Mesenchymal stem cell (in vitro differentiated cells and primary cell): ENCODE measurements around the gene ARL15.

ENCODE experiments used
- DNase-seq: peaks from one replicate; pipeline ENCODE4 v3.0.0-alpha.2; 2013
- H2AFZ ChIP-seq: one replicate; pipeline ENCODE4 v1.6.1; 2013; ENCODE audit warnings: low read depth, mild to moderate bottlenecking, control low read depth, inconsistent platforms, low read length, moderate library complexity
- H2AK5ac ChIP-seq: 2 replicates; pipeline ENCODE4 v1.6.1; 2013; ENCODE audit warnings: low read length, moderate library complexity, mild to moderate bottlenecking, inconsistent platforms; ENCODE audit not compliant: severe bottlenecking
- H2BK120ac ChIP-seq: one replicate; pipeline ENCODE4 v1.6.1; 2013; ENCODE audit warnings: low read depth, mild to moderate bottlenecking, inconsistent platforms, low read length, moderate library complexity
- H2BK12ac ChIP-seq, 2 experiments: one replicate each; pipeline ENCODE4 v1.6.1; 2013; ENCODE audit warnings: inconsistent platforms in 2 of 2, low read length in 2 of 2, mild to moderate bottlenecking in 2 of 2, moderate library complexity in 2 of 2, control low read depth in 1 of 2
- H2BK15ac ChIP-seq: one replicate; pipeline ENCODE4 v1.6.1; 2013; ENCODE audit warnings: mild to moderate bottlenecking, low read depth, inconsistent platforms; ENCODE audit not compliant: poor library complexity, severe bottlenecking
- H2BK5ac ChIP-seq: 2 replicates; pipeline ENCODE4 v1.6.1; 2013; ENCODE audit warnings: low read depth, mild to moderate bottlenecking, low read length, control low read depth, inconsistent platforms; ENCODE audit not compliant: poor library complexity, severe bottlenecking
- H3K14ac ChIP-seq, 2 experiments: one replicate each; pipeline ENCODE4 v1.6.1; 2013; ENCODE audit warnings: inconsistent platforms in 2 of 2, low read length in 2 of 2, control low read depth in 1 of 2, mild to moderate bottlenecking in 1 of 2, moderate library complexity in 1 of 2
- H3K18ac ChIP-seq, 2 experiments: one replicate each; pipeline ENCODE4 v1.6.1; 2013; ENCODE audit warnings: inconsistent platforms in 2 of 2, low read length in 2 of 2, control low read depth in 1 of 2, low read depth in 1 of 2, mild to moderate bottlenecking in 1 of 2
- H3K23ac ChIP-seq, 2 experiments: one replicate each; pipeline ENCODE4 v1.6.1; 2013; ENCODE audit warnings: inconsistent platforms in 2 of 2, low read length in 2 of 2, mild to moderate bottlenecking in 2 of 2, moderate library complexity in 2 of 2, control low read depth in 1 of 2
- H3K27ac ChIP-seq: 2 replicates; pipeline ENCODE4 v1.5.1; 2013; ENCODE audit warnings: mild to moderate bottlenecking, moderate library complexity, low read length, control low read depth, inconsistent platforms; ENCODE audit not compliant: poor library complexity, severe bottlenecking
- H3K27me3 ChIP-seq, 2 experiments: 2 replicates each; pipeline versions ENCODE4 v1.6.1 to v1.7.0; 2013; ENCODE audit warnings: low read length in 2 of 2, mild to moderate bottlenecking in 2 of 2, moderate library complexity in 2 of 2, control low read depth in 1 of 2, inconsistent platforms in 1 of 2; ENCODE audit not compliant: control insufficient read depth in 1 of 2, insufficient read depth in 1 of 2
- H3K36me3 ChIP-seq, 2 experiments: 2 replicates each; pipeline versions ENCODE4 v1.6.1 to v1.7.0; 2013; ENCODE audit warnings: low read length in 2 of 2, control low read depth in 1 of 2, inconsistent platforms in 1 of 2, low read depth in 1 of 2, mild to moderate bottlenecking in 1 of 2; ENCODE audit not compliant: insufficient read depth in 2 of 2, control insufficient read depth in 1 of 2
- H3K4ac ChIP-seq, 2 experiments: one replicate each; pipeline ENCODE4 v1.6.1; 2013; ENCODE audit warnings: inconsistent platforms in 2 of 2, low read length in 2 of 2, mild to moderate bottlenecking in 2 of 2, moderate library complexity in 2 of 2, control low read depth in 1 of 2, low read depth in 1 of 2
- H3K4me1 ChIP-seq: 2 replicates; pipeline ENCODE4 v1.6.1; 2013; ENCODE audit warnings: low read depth, low read length, control low read depth; ENCODE audit not compliant: control insufficient read depth, insufficient read depth
- H3K4me2 ChIP-seq: 2 replicates; pipeline ENCODE4 v1.6.1; 2013; ENCODE audit warnings: low read length, mild to moderate bottlenecking, inconsistent platforms; ENCODE audit not compliant: poor library complexity, severe bottlenecking
- H3K4me3 ChIP-seq, 2 experiments: 2 replicates each; pipeline versions ENCODE4 v1.5.1 to v1.7.0; 2013; ENCODE audit warnings: low read length in 2 of 2, mild to moderate bottlenecking in 2 of 2, control low read depth in 1 of 2, low read depth in 1 of 2; ENCODE audit not compliant: insufficient read depth in 1 of 2
- H3K79me1 ChIP-seq: replicated peaks from 2 replicates; pipeline ENCODE4 v1.6.1; 2013; ENCODE audit warnings: mild to moderate bottlenecking, control low read depth, low read length, inconsistent platforms; ENCODE audit not compliant: poor library complexity, severe bottlenecking
- H3K9ac ChIP-seq: 2 replicates; pipeline ENCODE4 v1.7.0; 2013; ENCODE audit warnings: mild to moderate bottlenecking, low read length, moderate library complexity
- H3K9me3 ChIP-seq: 2 replicates; pipeline ENCODE4 v1.7.0; 2013; ENCODE audit warnings: mild to moderate bottlenecking, low read length; ENCODE audit not compliant: control insufficient read depth
- H4K8ac ChIP-seq: one replicate; pipeline ENCODE4 v1.6.1; 2013; ENCODE audit warnings: inconsistent platforms, mild to moderate bottlenecking, low read length, moderate library complexity
- H4K91ac ChIP-seq: one replicate; pipeline ENCODE4 v1.6.1; 2013; ENCODE audit warnings: mild to moderate bottlenecking, low read length, inconsistent platforms
- WGBS: methylation state at CpG from one replicate; pipeline ENCODE4 v1.1.7; 2013; ENCODE audit warnings: mixed read lengths; 5-methylcytosine and 5-hydroxymethylcytosine counted together

Gene ARL15

DNA sequence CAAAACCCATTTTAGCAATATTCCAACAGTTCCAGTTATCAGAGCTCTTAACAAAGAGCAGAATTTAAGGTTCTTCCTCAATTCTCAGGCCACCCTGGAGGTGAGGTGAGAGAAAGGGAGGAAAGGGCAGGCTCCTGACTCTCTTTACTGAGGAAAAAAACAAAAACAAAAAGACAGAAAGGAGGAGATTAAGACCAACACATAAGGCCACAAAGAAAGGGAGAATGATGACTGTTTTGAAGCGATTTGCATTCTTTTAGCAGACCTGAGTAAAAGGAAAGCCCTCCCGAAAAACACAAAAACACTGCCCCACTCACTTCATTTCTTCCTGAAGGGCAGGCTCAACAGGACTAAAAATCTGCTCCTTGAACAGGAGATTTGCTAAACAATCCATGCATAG lies 300.5 kb downstream of the ARL15 start:
- H4K91ac ChIP-seq = no peak overlapping the region
- H4K8ac ChIP-seq = no peak overlapping the region
- H3K79me1 ChIP-seq = no peaks in the 10 kb centered on the region
- WGBS = 58% methylated on average over 2 of the region's 2 CpGs
- H3K23ac ChIP-seq = no peak overlapping the region
- no peak overlapping the region for H2AFZ ChIP-seq
- no peak overlapping the region for H3K27ac ChIP-seq
- no peak for DNase-seq
- H2BK15ac ChIP-seq = no peak overlapping the region
- H3K9ac ChIP-seq = no peak overlapping the region
- H3K18ac ChIP-seq = peak overlapping the region in 1 of 2 experiments; percentile 2
- no peaks in the 10 kb centered on the region for H3K36me3 ChIP-seq
- H3K4me2 ChIP-seq = no peak overlapping the region
- H3K4me1 ChIP-seq = no peaks in the 10 kb centered on the region
- H2BK120ac ChIP-seq = no peak overlapping the region
- no peak overlapping the region for H2AK5ac ChIP-seq
- H3K9me3 ChIP-seq = peaks cover 9% of the 10 kb centered on the region
- no peak overlapping the region for H2BK5ac ChIP-seq
- no peak overlapping the region for H3K4me3 ChIP-seq
- H3K27me3 ChIP-seq = no peaks in the 10 kb centered on the region
- no peak overlapping the region for H2BK12ac ChIP-seq
- H3K14ac ChIP-seq = no peak overlapping the region
- H3K4ac ChIP-seq = no peak overlapping the region

DNA sequence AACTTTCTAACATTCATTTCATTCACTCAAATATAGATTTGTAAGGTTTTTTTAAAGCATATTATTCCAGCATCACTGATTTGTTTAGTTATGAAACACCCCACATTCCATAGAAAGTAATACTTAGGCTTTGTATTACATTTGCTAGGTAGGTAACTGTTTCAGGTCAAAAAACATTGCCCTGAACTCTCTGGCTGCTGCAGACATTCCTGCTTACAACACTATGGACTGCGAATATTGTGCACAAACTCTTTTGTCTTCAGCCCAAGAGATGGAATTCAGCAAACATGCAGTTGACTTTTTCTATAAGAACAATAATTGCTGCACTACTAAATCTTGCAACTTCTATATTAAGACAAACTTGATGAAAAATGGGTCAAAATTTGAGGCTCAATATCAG lies 301.0 kb downstream of the ARL15 start:
- no peaks in the 10 kb centered on the region for H3K27me3 ChIP-seq
- no peak overlapping the region for H3K4ac ChIP-seq
- peak overlapping the region; percentile 15 for H4K8ac ChIP-seq
- H2BK5ac ChIP-seq = no peak overlapping the region
- no peak overlapping the region for H2AFZ ChIP-seq
- H3K27ac ChIP-seq = no peak overlapping the region
- no peaks in the 10 kb centered on the region for H3K79me1 ChIP-seq
- no peak overlapping the region for H3K4me3 ChIP-seq
- H3K9me3 ChIP-seq = peaks cover 4% of the 10 kb centered on the region
- H3K4me1 ChIP-seq = no peaks in the 10 kb centered on the region
- no peak overlapping the region for H3K9ac ChIP-seq
- no peak overlapping the region for H3K23ac ChIP-seq
- no peak overlapping the region for H4K91ac ChIP-seq
- DNase-seq = no peak
- no peaks in the 10 kb centered on the region for H3K36me3 ChIP-seq
- no peak overlapping the region for H2BK120ac ChIP-seq
- no peak overlapping the region for H3K18ac ChIP-seq
- WGBS = 82% methylated on average over 1 of the region's 1 CpG
- no peak overlapping the region for H2AK5ac ChIP-seq
- no peak overlapping the region for H3K14ac ChIP-seq
- no peak overlapping the region for H3K4me2 ChIP-seq
- H2BK15ac ChIP-seq = no peak overlapping the region
- H2BK12ac ChIP-seq = no peak overlapping the region

DNA sequence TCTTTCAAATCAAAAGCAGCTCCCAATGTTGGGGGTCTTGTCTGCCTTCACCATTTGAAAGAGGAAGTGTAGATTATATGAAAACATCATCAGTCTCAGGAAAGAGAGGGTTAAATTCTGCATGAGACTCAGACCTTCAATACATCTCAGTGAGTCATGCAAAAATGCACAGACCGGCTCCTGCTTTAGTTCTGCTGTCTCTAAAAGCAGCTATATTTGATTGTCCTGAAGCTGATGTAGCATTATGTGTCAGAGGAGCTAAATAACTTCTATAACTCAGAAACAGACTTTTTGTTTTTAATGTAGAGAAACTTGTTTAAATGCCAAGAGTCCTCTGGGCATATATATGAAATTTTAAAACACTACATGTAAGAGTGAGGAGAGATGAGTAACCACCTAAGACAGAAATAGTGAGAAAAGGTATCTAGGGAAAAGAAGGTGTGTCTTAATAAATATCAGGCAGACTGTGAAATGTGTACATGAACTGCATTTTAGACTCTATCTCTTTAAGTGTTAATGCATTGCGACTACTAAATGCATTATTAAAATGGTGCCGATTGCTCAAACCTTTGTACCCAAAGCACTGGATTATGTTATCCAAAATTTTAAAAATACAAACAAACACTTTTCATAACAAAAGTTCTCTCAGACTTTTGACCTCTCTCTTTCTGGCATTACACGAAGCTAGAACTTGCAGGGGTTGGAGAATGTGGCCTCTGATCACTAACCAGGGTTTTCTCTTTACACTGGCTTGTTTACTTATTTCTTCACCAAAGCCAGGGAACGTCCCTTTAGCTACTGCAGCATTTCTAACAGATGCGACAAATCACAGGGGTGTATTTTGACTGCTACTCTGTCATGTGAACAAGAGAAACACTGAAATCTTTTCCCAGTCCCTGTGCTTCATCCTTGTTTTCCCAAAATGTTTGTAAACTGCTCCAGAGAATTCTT lies 302.3 kb downstream of the ARL15 start:
- no peaks in the 10 kb centered on the region for H3K4me1 ChIP-seq
- WGBS = 34% methylated on average over 5 of the region's 6 CpGs

DNA sequence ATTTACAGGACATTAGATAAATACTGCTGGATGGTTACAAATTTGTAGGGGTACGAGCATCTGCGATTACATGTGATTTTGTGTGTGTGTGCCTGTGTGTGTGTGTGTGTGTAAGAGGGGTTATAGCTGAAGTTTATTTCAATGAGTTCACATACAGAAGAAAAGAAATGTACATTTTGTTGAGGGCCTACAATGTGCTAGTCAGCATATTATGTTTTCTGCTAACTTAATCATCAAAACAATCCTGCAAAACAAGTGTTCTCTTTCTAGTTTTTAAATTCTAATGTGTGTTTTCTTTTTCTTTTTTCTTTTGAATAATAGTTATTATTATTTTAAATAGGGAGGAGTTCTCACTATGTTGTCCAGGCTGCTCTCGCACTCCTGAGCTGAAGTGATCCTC lies 305.7 kb downstream of the ARL15 start:
- H3K9me3 ChIP-seq = no peaks in the 10 kb centered on the region
- H3K4me1 ChIP-seq = no peaks in the 10 kb centered on the region
- no peak overlapping the region for H2BK15ac ChIP-seq
- no peaks in the 10 kb centered on the region for H3K27me3 ChIP-seq
- no peak overlapping the region for H3K27ac ChIP-seq
- H4K8ac ChIP-seq = no peak overlapping the region
- no peak overlapping the region for H2BK12ac ChIP-seq
- H3K4ac ChIP-seq = no peak overlapping the region
- H3K18ac ChIP-seq = no peak overlapping the region
- no peak overlapping the region for H3K4me2 ChIP-seq
- H3K4me3 ChIP-seq = no peak overlapping the region
- no peaks in the 10 kb centered on the region for H3K79me1 ChIP-seq
- H2AK5ac ChIP-seq = no peak overlapping the region
- no peak for DNase-seq
- 99% methylated on average over 3 of the region's 3 CpGs for WGBS
- H4K91ac ChIP-seq = no peak overlapping the region
- H3K14ac ChIP-seq = no peak overlapping the region
- no peak overlapping the region for H3K23ac ChIP-seq
- H3K36me3 ChIP-seq = no peaks in the 10 kb centered on the region
- no peak overlapping the region for H2AFZ ChIP-seq
- H2BK5ac ChIP-seq = no peak overlapping the region
- no peak overlapping the region for H2BK120ac ChIP-seq
- no peak overlapping the region for H3K9ac ChIP-seq

More for the DNA sequence above, 302.3 kb downstream of the ARL15 start:
- no peaks in the 10 kb centered on the region for H3K79me1 ChIP-seq
- no peaks in the 10 kb centered on the region for H3K27me3 ChIP-seq
- H2BK120ac ChIP-seq = no peak overlapping the region
- no peak overlapping the region for H3K4me2 ChIP-seq
- no peak overlapping the region for H3K4ac ChIP-seq
- H4K8ac ChIP-seq = no peak overlapping the region
- peak overlapping the region in 1 of 2 experiments; percentile 17 for H3K4me3 ChIP-seq
- no peak overlapping the region for H2BK15ac ChIP-seq
- no peaks in the 10 kb centered on the region for H3K36me3 ChIP-seq
- H2BK5ac ChIP-seq = no peak overlapping the region
- no peak overlapping the region for H3K23ac ChIP-seq
- H4K91ac ChIP-seq = no peak overlapping the region
- peak; percentile 60 for DNase-seq
- H2BK12ac ChIP-seq = no peak overlapping the region
- H2AK5ac ChIP-seq = no peak overlapping the region
- H3K9ac ChIP-seq = peak overlapping the region; percentile 60
- no peaks in the 10 kb centered on the region for H3K9me3 ChIP-seq
- no peak overlapping the region for H3K27ac ChIP-seq
- no peak overlapping the region for H3K18ac ChIP-seq
- H2AFZ ChIP-seq = no peak overlapping the region
- H3K14ac ChIP-seq = no peak overlapping the region
